Retinal pigment epithelial cell (primary cell): Measurements from ENCODE around the gene NTRK3.

ENCODE experiments used
- DNase-seq: peaks from one replicate; pipeline ENCODE4 v3.0.0-alpha.2; 2010; ENCODE audit warnings: low read depth
- H3K4me3 ChIP-seq: 2 replicates; pipeline ENCODE4 v1.5.1; 2011; ENCODE audit warnings: mild to moderate bottlenecking, low read length, control low read depth, moderate library complexity
- CTCF ChIP-seq: conservative IDR thresholded peaks from 2 replicates; pipeline ENCODE4 v1.5.1; 2011; ENCODE audit warnings: low read depth, low read length, control low read depth, inconsistent platforms

NTRK3 gene

GRCh38 chr15:88147760-88148159 lies 108.8 kb downstream of the NTRK3 start:
- DNase-seq = no peak
- TF ChIP-seq CTCF = no peak
- H3K4me3 ChIP-seq = no peak overlapping the region

DNA sequence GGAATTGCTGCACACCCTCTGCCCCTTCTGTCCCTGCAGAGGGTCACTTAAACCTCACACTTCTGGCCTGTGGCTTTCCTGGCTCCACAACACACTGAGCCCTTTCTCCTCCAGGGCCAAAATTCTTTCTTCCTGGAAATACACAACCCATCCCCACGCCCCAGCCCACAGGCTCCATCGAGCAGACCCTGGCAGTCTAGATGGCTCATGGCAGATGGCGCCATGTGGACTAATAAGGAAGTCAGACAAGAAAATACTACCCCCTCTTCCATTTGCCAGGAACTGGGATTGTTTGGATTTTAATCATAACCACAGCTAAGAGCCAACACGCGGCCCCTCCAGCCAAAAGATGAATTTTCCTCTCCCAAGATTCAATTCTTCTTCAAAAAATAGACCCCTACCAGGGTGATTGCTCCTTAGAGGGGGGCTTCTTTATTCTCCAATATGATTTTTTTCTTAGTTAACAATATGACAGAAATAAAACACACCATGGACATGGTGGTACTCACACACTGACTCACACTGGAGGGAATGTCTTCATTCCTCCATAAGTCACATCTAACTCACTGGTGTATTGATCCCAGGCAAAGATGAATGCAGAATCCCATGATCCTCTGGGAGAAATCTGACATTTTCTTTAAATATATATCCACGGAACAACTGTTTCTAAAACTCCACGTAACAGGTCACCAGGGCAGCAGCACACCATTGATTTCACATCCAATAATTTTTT lies 111.5 kb downstream of the NTRK3 start:
- TF ChIP-seq CTCF = no peak
- no peak for DNase-seq
- H3K4me3 ChIP-seq = no peak overlapping the region

GRCh38 chr15:88142121-88142520 lies 114.4 kb downstream of the NTRK3 start:
- no peak for DNase-seq
- no peak overlapping the region for H3K4me3 ChIP-seq
- no peak for TF ChIP-seq CTCF

- no peak for DNase-seq
- no peak for TF ChIP-seq CTCF
- H3K4me3 ChIP-seq = no peak overlapping the region
Observed at GRCh38 chr15:88141269-88141889, 115.2 kb downstream of the NTRK3 start.

DNA sequence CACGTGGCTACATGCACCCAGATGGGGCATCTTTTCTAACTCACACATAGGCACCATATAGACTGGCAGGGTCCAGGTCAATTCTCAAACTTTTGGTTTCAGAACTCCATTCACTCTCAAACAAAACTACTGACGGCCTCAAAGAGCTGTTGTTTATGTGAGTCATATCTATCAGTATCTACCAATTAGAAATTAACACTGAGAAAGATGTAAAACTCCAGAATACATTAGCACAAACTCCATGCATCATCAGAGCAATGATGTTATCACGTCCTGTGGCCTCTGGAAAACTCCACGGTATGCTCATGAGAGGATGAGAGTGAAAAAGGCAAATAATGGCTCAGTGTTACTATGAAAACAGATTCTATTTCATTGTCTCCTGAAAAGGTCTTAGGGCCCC lies 116.1 kb downstream of the NTRK3 start:
- no peak for DNase-seq
- H3K4me3 ChIP-seq = no peak overlapping the region
- TF ChIP-seq CTCF = no peak

DNA sequence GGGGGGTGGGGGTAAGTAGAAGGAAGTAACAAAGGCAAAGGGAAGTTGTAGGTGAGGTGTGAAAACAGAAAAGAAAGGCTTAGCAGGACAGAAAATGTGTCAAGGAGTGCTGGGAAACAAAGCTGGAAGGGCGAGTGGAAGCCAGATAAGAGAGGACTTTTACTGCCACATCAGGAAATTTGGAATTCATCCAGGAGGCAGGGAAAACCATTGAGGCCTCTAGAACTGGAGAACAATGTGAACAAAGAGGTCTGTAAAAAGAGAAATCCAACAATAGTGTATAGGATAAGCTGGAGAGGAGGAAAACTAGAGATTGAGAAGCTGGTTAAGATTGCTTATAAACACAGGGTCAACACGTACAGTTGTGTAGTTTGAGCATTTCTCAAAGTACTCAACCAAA lies 116.6 kb downstream of the NTRK3 start:
- TF ChIP-seq CTCF = no peak
- H3K4me3 ChIP-seq = no peak overlapping the region
- DNase-seq = no peak

DNA sequence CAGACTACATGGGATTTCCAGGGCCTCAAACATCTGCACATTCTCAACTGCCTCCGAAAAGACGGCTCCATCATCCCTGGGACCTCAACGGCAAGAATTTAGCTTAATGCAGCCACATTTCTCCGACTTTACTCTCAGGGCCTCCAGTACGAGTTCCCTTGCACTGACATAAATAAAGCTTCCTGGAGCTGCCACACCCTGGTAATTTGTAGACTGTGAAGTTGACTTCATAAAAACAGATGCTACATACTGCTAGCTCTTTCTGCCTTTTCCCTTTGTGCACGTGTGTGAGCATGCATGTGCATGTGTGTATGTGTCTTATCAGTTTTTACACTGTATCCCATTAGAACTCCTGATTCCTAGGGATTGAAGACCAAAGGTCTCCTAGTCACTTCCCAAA lies 122.7 kb downstream of the NTRK3 start:
- TF ChIP-seq CTCF = no peak

More for the DNA sequence above, 122.7 kb downstream of the NTRK3 start:
- DNase-seq = no peak
- H3K4me3 ChIP-seq = no peak overlapping the region
